ENCODE results near the gene IARS2. TPM values are rescaled to one million over a fixed set of nuclear protein-coding genes. Genes with fewer than 3 reads are reported as not detected.

IARS2 gene
- total RNA-seq, result 87.8 and 89.1 TPM in 2 replicates

DNA sequence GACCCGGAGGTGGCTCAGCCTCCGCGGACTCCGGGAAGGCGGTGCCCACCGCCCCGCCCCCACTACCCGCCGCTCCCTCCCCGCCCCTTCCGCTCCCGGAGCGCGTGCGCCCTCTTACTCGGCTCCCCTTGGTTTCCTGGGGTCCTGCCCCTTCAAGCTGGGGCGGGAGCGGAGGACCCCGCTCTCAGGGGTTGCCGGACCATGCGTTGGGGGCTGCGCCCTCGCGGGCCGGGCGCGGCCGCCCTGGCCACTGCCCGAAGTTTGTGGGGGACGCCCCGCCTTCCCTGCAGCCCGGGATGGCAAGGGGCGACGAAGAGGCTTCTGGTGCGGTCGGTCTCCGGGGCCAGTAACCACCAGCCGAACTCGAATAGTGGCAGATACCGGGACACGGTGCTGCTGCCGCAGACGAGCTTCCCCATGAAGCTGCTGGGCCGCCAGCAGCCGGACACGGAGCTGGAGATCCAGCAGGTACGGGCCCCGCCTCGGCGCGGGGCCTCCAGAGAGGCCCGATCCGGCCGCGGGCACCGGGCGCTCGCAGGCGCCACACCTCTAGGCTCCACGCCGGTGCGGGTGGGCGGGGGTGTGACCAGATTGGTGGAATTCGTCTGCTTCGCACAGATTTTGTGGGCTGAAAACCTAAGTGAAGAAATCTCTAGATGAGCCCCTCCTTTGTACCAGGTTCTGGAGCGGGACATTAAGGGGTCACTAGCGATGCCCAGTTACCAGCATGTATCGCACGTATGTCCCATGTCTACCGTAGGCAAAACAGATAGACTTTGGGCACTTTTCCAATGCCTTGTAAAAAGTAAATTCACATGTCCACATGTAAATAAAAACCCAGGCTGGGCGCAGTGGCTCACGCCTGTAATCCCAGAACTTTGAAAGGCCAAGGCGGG is at the start of gene IARS2:
IARS2 (plus strand) TSS at position 117 of the 896 bp plus-strand sequence; CDS start at position 202, 85 bp downstream.
- peak within 1 kb of the TSS; percentile 52 for H3K27ac Mint-ChIP-seq
- no peaks in the 10 kb centered on the region for H3K9me3 Mint-ChIP-seq
- no peaks in the 10 kb centered on the region for H3K27me3 Mint-ChIP-seq (ENCODE audit: low read depth)
- DNase-seq (ENCODE audit: low spot score), result peak; percentile 84
- peaks cover 23% of the 10 kb centered on the region for H3K36me3 Mint-ChIP-seq (ENCODE audit: low read depth)
- peak within 1 kb of the TSS; percentile 63 for H3K4me3 Mint-ChIP-seq (ENCODE audit: low read depth)
- H3K4me1 Mint-ChIP-seq (ENCODE audit: low read depth), result peaks cover 15% of the 10 kb centered on the region
- intact Hi-C loops (cut with micrococcal nuclease), result loop anchor here (1.0 to 2.0 kb wide), 2 partner anchors 48 to 103 kb away; partner anchors contain the start of gene EPRS1

DNA sequence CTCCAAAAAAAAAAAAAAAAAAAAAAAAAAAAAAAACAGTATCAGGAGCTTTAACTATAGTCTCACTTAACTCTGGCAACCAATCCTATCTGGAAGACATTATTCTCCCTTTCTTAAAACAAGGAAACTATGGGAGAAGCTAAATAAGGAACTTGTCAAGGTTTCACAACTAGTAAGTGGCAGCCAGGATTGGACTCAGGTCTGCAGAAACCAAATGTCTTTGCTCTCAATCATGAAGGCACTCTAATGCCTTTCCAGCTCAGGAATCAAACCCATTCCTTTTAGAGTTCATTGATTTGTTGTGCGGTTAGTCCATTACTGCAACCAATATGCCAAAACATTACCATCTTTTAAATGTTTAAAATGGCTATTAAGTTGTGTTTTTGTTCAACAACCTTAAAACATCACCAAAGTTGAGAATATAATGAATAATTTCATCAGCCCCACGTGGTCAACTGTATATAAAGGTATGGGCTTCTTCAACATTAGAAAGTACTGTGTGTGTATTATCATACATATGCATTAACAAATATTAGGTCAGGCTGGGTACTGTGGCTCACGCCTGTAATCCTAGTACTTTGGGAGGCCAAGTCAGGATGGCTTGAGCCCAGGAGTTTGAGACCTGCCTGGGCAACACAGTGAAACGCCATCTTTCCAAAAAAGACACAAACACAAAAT is 49.1 kb upstream of the IARS2 start:
- intact Hi-C loops (cut with micrococcal nuclease), result no loop called here
- Mint-ChIP-seq H3K4me3 (ENCODE audit: low read depth) (peak overlapping the region; percentile 92), H3K27ac (peak overlapping the region; percentile 96)

DNA sequence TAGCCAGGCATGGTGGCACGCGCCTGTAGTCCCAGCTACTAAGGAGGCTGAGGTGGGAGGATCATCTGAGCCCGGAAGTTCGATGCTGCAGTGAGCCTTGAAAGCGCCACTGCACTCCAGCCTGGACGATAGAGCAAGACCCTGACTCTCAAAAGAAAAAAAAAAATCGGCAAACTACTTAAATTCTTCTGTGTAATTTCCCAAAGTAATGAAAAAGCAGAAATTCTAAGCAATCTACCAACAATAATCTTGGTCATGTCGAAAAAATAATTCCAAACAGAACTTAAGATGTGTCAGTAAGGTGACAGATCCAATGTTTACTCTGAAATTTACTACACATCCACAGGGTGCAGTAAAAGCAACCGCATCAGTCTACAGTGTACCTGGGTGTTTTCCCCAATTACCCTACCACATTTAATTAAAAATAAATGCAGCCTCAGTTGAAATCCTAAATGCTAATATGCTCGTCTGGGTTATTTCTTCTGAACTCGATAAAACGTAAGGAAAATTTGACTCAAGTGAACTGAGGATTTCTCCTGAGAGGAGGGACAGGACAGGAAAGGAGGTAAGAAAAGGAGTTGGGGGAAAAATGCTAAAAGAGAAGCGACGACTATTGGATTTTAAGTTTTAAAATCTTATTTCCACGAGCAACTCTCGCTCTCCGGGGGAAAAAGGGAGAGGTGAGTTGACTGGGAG is 48.4 kb upstream of the IARS2 start:
- H3K36me3 Mint-ChIP-seq (ENCODE audit: low read depth), result peaks cover 21% of the 10 kb centered on the region
- H3K9me3 Mint-ChIP-seq, result no peaks in the 10 kb centered on the region
- no peak for DNase-seq (ENCODE audit: low spot score)
- intact Hi-C loops (cut with micrococcal nuclease), result loop anchor here (1.0 kb wide), 3 partner anchors 44 to 227 kb away; partner anchors contain the start of genes BPNT1, IARS2 and RAB3GAP2
- peak overlapping the region; percentile 96 for H3K27ac Mint-ChIP-seq
- H3K4me1 Mint-ChIP-seq (ENCODE audit: low read depth), result peaks cover 22% of the 10 kb centered on the region
- H3K27me3 Mint-ChIP-seq (ENCODE audit: low read depth), result no peaks in the 10 kb centered on the region
- H3K4me3 Mint-ChIP-seq (ENCODE audit: low read depth), result peak overlapping the region; percentile 92

More for the DNA sequence above, 49.1 kb upstream of the IARS2 start:
- H3K9me3 Mint-ChIP-seq, result no peaks in the 10 kb centered on the region
- H3K27me3 Mint-ChIP-seq (ENCODE audit: low read depth), result no peaks in the 10 kb centered on the region
- H3K36me3 Mint-ChIP-seq (ENCODE audit: low read depth), result peaks cover 27% of the 10 kb centered on the region
- H3K4me1 Mint-ChIP-seq (ENCODE audit: low read depth), result peaks cover 22% of the 10 kb centered on the region
- DNase-seq (ENCODE audit: low spot score), result no peak

DNA sequence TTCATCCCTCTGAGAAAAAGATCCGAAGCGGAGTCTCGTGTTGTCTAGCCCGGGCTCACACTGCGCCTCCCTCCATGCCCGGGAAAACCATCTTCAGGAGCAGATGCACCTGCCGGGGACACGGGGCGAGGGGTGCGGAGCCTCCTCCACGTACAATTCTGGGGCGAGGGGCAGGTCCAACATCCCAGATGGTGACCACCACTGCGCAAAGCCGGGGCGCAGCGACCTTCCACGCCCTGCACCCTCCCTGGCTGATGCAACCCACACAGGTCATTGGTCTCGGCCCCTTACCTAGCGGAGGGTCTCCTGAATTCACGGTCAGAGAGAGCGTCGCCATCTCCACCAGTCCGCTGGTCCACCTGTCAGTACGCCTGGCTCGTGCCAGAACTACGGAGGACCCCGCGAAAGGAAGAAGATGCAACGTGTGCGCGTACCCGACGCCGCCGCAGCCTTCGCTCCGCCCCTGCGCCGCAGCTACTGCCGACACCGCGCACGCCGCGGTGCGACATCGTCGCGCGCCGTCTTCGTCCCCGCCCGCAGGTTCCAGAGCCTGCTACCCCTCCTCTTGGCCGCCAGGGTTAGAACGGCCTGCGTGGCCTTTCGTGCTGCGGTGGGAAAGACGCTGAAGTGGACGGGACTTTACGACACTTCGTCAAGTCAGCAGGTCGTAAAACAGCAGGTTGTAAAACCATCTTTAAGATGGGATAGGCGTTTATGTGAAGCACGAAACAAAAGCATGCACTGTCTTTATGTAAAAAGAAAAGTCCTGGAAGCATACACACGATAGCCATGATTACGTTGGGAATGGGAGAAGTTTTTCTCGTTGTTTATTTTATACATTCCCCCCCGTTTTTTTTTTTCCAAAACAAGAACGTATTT is 47.6 kb upstream of the IARS2 start, which contains the start of gene EPRS1:
EPRS1 (minus strand) TSS at position 454 of the 879 bp plus-strand sequence; CDS start at position 337, 117 bp downstream.
- Mint-ChIP-seq H3K4me3 (ENCODE audit: low read depth) (peak within 1 kb of the TSS; percentile 92), H3K4me1 (ENCODE audit: low read depth) (peaks cover 22% of the 10 kb centered on the region), H3K27me3 (ENCODE audit: low read depth) (no peaks in the 10 kb centered on the region), H3K27ac (peak within 1 kb of the TSS; percentile 96), H3K9me3 (no peaks in the 10 kb centered on the region), H3K36me3 (ENCODE audit: low read depth) (peaks cover 16% of the 10 kb centered on the region)
- intact Hi-C loops (cut with micrococcal nuclease), result loop anchor here (1.0 kb wide), 3 partner anchors 43 to 226 kb away; partner anchors contain the start of genes BPNT1, IARS2 and RAB3GAP2
- DNase-seq (ENCODE audit: low spot score), result peak; percentile 95

DNA sequence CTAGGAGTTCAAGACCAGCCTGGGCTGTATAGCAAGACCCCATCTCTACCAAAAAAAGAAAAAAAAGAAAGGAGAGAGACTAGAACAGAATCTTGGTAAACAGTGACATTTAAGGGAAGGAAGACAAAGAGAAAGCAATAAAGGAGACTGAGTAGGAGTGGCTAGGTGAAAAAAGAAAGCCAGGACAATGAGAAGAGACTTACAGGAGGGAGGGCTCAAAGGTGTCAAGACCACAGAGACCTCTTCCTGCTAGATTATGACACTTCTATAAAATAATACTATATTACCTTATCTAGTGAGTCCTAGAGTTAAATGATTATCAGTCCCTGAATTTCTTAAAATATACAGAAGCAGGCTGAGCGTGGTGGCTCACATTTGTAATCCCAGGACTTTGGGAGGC is 37.6 kb upstream of the IARS2 start:
- H3K27ac Mint-ChIP-seq, result no peak overlapping the region
- H3K9me3 Mint-ChIP-seq, result no peaks in the 10 kb centered on the region
- no peaks in the 10 kb centered on the region for H3K27me3 Mint-ChIP-seq (ENCODE audit: low read depth)
- peaks cover 5% of the 10 kb centered on the region for H3K4me1 Mint-ChIP-seq (ENCODE audit: low read depth)
- H3K4me3 Mint-ChIP-seq (ENCODE audit: low read depth), result no peak overlapping the region
- intact Hi-C loops (cut with micrococcal nuclease), result no loop called here
- no peak for DNase-seq (ENCODE audit: low spot score)
- peaks cover 12% of the 10 kb centered on the region for H3K36me3 Mint-ChIP-seq (ENCODE audit: low read depth)

DNA sequence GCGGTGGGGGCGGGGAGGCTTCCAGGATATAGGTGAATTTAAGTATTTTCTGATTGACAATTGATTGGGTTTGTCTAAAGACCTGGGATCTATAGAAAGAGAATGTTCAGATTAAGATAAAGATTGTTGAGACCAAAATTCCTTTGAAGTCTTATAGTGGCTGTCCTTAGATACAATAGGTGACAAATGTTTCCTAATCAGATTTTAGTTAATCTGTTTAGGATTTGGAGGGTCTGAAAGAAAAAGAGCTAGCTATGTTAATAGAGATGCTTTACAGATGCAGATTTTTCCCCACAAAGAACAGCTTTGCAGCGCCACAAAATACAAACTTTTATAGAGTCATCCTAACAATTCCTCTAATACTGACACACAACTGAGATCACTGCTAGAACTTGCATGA is 33.1 kb upstream of the IARS2 start:
- intact Hi-C loops (cut with micrococcal nuclease), result no loop called here
- DNase-seq (ENCODE audit: low spot score), result no peak
- Mint-ChIP-seq H3K4me3 (ENCODE audit: low read depth) (no peak overlapping the region), H3K36me3 (ENCODE audit: low read depth) (peaks cover 35% of the 10 kb centered on the region), H3K27ac (no peak overlapping the region), H3K27me3 (ENCODE audit: low read depth) (no peaks in the 10 kb centered on the region), H3K4me1 (ENCODE audit: low read depth) (peaks cover 5% of the 10 kb centered on the region), H3K9me3 (no peaks in the 10 kb centered on the region)

DNA sequence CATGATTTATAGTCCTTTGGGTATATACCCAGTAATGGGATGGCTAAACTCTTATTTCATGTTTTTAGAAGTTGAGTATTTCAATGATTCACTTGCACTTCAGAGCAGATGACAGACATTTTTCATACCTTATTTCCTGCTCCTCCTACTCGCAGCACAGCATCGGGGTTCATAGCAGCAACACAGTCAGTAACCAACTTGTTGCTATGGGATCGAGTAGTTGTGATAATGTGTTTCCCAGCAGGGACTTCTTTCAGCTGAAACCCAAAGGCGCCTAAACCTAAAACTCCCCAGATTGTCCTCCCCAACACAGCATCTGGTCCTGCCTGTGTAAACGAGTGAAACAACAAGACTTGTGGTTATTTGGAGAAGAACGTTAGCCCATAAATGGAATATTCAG is 31.3 kb upstream of the IARS2 start:
- H3K27me3 Mint-ChIP-seq (ENCODE audit: low read depth), result no peaks in the 10 kb centered on the region
- no peaks in the 10 kb centered on the region for H3K4me1 Mint-ChIP-seq (ENCODE audit: low read depth)
- no peak overlapping the region for H3K27ac Mint-ChIP-seq
- H3K36me3 Mint-ChIP-seq (ENCODE audit: low read depth), result peaks cover 33% of the 10 kb centered on the region
- intact Hi-C loops (cut with micrococcal nuclease), result no loop called here
- no peaks in the 10 kb centered on the region for H3K9me3 Mint-ChIP-seq
- no peak overlapping the region for H3K4me3 Mint-ChIP-seq (ENCODE audit: low read depth)
- DNase-seq (ENCODE audit: low spot score), result no peak

DNA sequence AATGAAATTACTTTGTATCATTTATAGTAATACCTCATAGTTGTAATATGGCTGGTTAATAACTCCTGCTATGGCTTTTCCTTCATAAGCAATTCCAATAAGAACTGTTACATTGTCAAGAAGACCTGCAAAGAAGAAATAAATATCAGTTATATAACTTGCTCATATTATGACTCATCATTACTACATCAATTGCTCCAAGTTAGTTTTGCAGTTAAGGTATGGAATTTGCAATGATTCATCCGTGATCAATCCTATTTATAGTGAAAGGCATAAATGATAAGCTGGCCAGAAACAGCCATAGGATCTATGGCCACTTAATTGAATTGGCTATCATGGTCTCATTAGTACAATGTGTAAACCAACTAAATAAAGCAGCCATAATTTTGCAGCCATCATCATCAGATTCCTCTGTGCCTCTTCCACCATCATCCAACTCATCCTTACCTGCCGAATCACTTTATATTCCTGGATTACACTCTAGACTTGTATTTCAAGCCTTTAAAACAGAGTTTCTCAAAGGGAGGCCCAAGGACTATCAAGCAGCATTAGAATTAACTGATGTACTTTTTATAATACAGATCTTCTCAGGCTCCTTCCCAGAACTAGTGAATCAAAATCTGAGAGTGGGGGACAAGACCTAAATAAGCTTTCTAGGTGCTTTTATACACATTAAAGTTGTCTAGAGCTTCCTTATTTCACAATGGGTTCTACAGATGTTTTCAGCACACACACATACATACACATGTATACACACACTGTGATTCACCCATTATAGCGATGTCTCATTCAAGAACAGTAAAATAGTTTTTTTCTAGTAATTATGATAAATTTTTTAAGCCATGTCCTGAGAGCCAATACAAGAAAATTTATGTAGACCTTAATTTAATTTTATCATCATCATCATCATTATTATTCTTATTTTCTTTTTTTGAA is 26.4 kb upstream of the IARS2 start:
- no peak overlapping the region for H3K27ac Mint-ChIP-seq
- H3K27me3 Mint-ChIP-seq (ENCODE audit: low read depth), result no peaks in the 10 kb centered on the region
- peaks cover 30% of the 10 kb centered on the region for H3K36me3 Mint-ChIP-seq (ENCODE audit: low read depth)
- no peaks in the 10 kb centered on the region for H3K4me1 Mint-ChIP-seq (ENCODE audit: low read depth)
- no peaks in the 10 kb centered on the region for H3K9me3 Mint-ChIP-seq
- no peak for DNase-seq (ENCODE audit: low spot score)
- intact Hi-C loops (cut with micrococcal nuclease), result no loop called here
- no peak overlapping the region for H3K4me3 Mint-ChIP-seq (ENCODE audit: low read depth)

DNA sequence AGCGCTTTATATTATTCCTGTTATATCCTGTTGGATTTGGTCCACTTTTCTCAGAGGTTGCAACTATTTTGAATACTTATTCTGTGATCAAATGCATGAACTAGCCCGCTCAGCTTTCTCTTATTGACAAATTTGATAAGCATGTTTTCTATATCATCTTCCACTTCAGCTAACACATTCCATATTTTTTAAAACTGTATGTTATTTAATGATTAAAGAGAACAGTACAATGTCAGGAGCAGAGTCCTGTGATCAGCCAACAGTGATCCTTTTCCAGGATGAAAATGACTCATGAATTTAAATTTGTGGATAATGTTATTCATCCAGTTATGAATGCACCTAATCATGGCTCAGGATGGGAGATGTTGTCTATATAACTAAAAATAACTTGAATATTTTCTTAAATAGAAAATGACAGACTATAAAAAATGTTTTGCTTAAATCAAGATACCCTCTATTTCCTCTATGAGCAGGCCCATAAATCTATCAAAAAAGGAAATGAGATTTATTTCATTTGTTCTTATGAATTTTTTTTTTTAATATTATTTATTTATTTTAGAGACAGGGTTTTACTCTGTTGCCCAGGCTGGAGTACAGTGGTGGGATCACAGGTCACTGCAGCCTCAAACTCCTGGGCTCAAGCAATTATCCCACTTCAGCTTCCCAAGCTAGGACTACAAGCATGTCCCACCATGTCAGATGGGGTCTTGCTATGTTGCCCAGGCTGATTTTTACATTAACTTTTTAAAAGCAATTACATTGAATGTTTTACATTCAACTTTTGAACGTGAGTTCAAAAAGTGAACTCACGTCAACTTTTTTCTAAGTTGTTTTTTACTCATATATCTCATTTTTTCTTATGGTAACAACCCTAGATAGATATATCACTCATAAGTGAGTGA is 16.8 kb upstream of the IARS2 start:
- Mint-ChIP-seq H3K27me3 (ENCODE audit: low read depth) (no peaks in the 10 kb centered on the region), H3K9me3 (no peaks in the 10 kb centered on the region), H3K27ac (no peak overlapping the region), H3K4me1 (ENCODE audit: low read depth) (no peaks in the 10 kb centered on the region), H3K36me3 (ENCODE audit: low read depth) (peaks cover 29% of the 10 kb centered on the region), H3K4me3 (ENCODE audit: low read depth) (no peak overlapping the region)
- no peak for DNase-seq (ENCODE audit: low spot score)
- intact Hi-C loops (cut with micrococcal nuclease), result no loop called here

DNA sequence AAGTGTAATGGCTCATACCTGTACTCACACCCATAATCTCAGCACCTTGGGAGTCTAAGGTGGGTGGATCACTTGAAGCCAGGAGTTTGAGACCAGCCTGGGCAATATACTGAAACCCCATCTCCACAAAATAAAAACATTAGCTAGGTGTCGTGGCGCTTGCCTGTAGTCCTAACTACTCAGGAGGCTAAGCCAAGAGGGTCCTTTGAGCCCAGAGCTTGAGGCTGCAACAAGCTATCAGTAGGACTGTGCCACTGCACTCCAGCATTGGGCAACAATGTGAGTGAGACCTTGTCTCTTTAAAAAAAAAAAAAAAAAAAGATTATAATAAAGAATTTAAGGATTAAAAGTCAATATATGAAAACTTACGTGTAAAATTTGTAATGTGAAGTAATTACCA is 16.0 kb upstream of the IARS2 start:
- no peaks in the 10 kb centered on the region for H3K9me3 Mint-ChIP-seq
- H3K27ac Mint-ChIP-seq, result no peak overlapping the region
- H3K4me1 Mint-ChIP-seq (ENCODE audit: low read depth), result no peaks in the 10 kb centered on the region
- intact Hi-C loops (cut with micrococcal nuclease), result no loop called here
- H3K4me3 Mint-ChIP-seq (ENCODE audit: low read depth), result no peak overlapping the region
- peaks cover 25% of the 10 kb centered on the region for H3K36me3 Mint-ChIP-seq (ENCODE audit: low read depth)
- DNase-seq (ENCODE audit: low spot score), result no peak
- no peaks in the 10 kb centered on the region for H3K27me3 Mint-ChIP-seq (ENCODE audit: low read depth)
